ENCODE results near the gene SH3RF1. TPM values are rescaled to one million over a fixed set of nuclear protein-coding genes. Genes with fewer than 3 reads are reported as not detected.
A peak's percentile ranks its signal among the peaks of the same experiment; 100 is the strongest.

SH3RF1 gene
- total RNA-seq, 1 experiment from 2014 or later = 15.3 TPM

- no peak overlapping the region for H3K23ac ChIP-seq (ENCODE audit: insufficient read length, low read depth, low read length)
- peaks cover 5% of the 10 kb centered on the region; the same call in 1 of the 2 replicates for H3K79me2 ChIP-seq (ENCODE audit: insufficient read depth, low read length)
- no peak overlapping the region for H2BK20ac ChIP-seq (ENCODE audit: low read depth, low read length, poor library complexity, severe bottlenecking)
- no peak overlapping the region for H2BK120ac ChIP-seq (ENCODE audit: low read depth, low read length, poor library complexity, severe bottlenecking)
- H3K23me2 ChIP-seq (ENCODE audit: insufficient read length, low read depth, low read length, poor library complexity, severe bottlenecking) = no peaks in the 10 kb centered on the region
- peaks cover 0 to 3% of the 10 kb centered on the region in 2 experiments; a peak in 1 of 5 replicates for H3K9me3 Mint-ChIP-seq
- no peak overlapping the region for H2BK5ac ChIP-seq (ENCODE audit: insufficient read length, low read length)
- no peak overlapping the region for H2AFZ ChIP-seq (ENCODE audit: low read length)
- TF ChIP-seq CTCF (conservative IDR thresholded peaks at IDR 0.05) = no peak
- H3K27me3 ChIP-seq (ENCODE audit: insufficient read depth, low read length) = no peaks in the 10 kb centered on the region
- peaks cover 51 to 54% of the 10 kb centered on the region in 2 experiments for H3K4me1 Mint-ChIP-seq
- peaks cover 14% of the 10 kb centered on the region; the same call in 1 of the 2 replicates for H3K4me1 ChIP-seq (ENCODE audit: insufficient read depth, low read length)
- H4K8ac ChIP-seq (replicated peaks; ENCODE audit: insufficient read length, low read depth, low read length) = no peak overlapping the region
- H2BK12ac ChIP-seq (ENCODE audit: insufficient read length, low read depth, low read length) = no peak overlapping the region
- no peak overlapping the region for H3K9ac ChIP-seq (ENCODE audit: extremely low read depth, insufficient read length, low read length)
- no peaks in the 10 kb centered on the region for H4K20me1 ChIP-seq (ENCODE audit: control insufficient read depth, insufficient read depth, insufficient read length)
- H3K56ac ChIP-seq (ENCODE audit: insufficient read length, low read depth, low read length) = no peak overlapping the region
- no peak overlapping the region for H3K14ac ChIP-seq (ENCODE audit: insufficient read depth, low read length)
- WGBS (ENCODE audit: extremely low coverage, insufficient read length, low lambda C conversion rate) = no CpG with 5 or more reads among the region's 4 CpGs
- H4K5ac ChIP-seq (ENCODE audit: insufficient read length, low read depth, low read length) = no peak overlapping the region
- no peak overlapping the region for H3K4ac ChIP-seq (ENCODE audit: low read depth, low read length)
- H3K18ac ChIP-seq (ENCODE audit: insufficient read length, low read depth, low read length) = no peak overlapping the region
- no peaks in the 10 kb centered on the region for H3K79me1 ChIP-seq (ENCODE audit: insufficient read depth, low read depth, low read length, poor library complexity, severe bottlenecking)
- H4K91ac ChIP-seq (ENCODE audit: insufficient read length, low read depth, low read length) = no peak overlapping the region
- H3K27ac Mint-ChIP-seq = peak overlapping the region; percentile 88 to 96 (median 91); a peak in 6 of 7 replicates
- no peak overlapping the region for H3K4me3 Mint-ChIP-seq
- no peaks in the 10 kb centered on the region for H3K27me3 Mint-ChIP-seq (ENCODE audit: low read depth)
- H2AK5ac ChIP-seq (ENCODE audit: insufficient read length, low read length) = no peak overlapping the region
- H2BK15ac ChIP-seq (ENCODE audit: low read depth, low read length) = no peak overlapping the region
- no peak overlapping the region for H3K27ac ChIP-seq (ENCODE audit: insufficient read length, low read depth, low read length)
- DNase-seq = no peak
- peaks cover 3 to 10% (median 9%) of the 10 kb centered on the region in 3 experiments; a peak in 6 of 7 replicates for H3K36me3 Mint-ChIP-seq (ENCODE audit: insufficient read depth in 1 of 3, low read depth in 3 of 3)
- H3T11ph ChIP-seq (ENCODE audit: low read length) = no peak overlapping the region
- H3K9me3 ChIP-seq (ENCODE audit: control insufficient read depth, low read depth, low read length) = no peaks in the 10 kb centered on the region
- no peak overlapping the region for H3K4me2 ChIP-seq (ENCODE audit: insufficient read depth, insufficient read length, low read length)
Observed at GRCh38 chr4:169252339-169253112, 18.2 kb downstream of the SH3RF1 start.

Data from H9 (cell line).